Loucy (cell line): ENCODE data around the gene PTMS.

Experiments
- H2AFZ ChIP-seq: fragments of 200-600 bp; sonication (generic); 2 replicates; pipeline ENCODE4 v1.6.0; 2016; ENCODE audit warnings: antibody characterized with exemption, mild to moderate bottlenecking, low read length, moderate library complexity
- H3F3A ChIP-seq: fragments of 200-600 bp; 2 replicates; pipeline ENCODE4 v1.6.0; 2016; ENCODE audit warnings: antibody characterized with exemption, low read depth, mild to moderate bottlenecking
- H3K27me3 ChIP-seq: fragments of 200-600 bp; sonication (generic); 2 replicates; pipeline ENCODE4 v1.6.1; 2014; ENCODE audit warnings: low read length, mild to moderate bottlenecking; ENCODE audit not compliant: insufficient read depth, poor library complexity, severe bottlenecking
- H3K36me3 ChIP-seq: fragments of 200-600 bp; sonication (generic); 2 replicates; pipeline ENCODE4 v1.6.1; 2016; ENCODE audit warnings: low read length; ENCODE audit not compliant: insufficient read depth
- H3K4me1 ChIP-seq: fragments of 200-600 bp; sonication (generic); 2 replicates; pipeline ENCODE4 v1.5.1; 2014; ENCODE audit warnings: low read length, mild to moderate bottlenecking; ENCODE audit not compliant: insufficient read depth, poor library complexity, severe bottlenecking
- H3K4me2 ChIP-seq: fragments of 200-600 bp; sonication (generic); 2 replicates; pipeline ENCODE4 v1.6.0; 2014; ENCODE audit warnings: antibody characterized with exemption, low read length, low read depth, mild to moderate bottlenecking; ENCODE audit not compliant: poor library complexity, severe bottlenecking
- H3K4me3 ChIP-seq: fragments of 200-600 bp; sonication (generic); 2 replicates; pipeline ENCODE4 v1.5.1; 2014; ENCODE audit warnings: low read length, mild to moderate bottlenecking, mixed read lengths; ENCODE audit not compliant: poor library complexity, severe bottlenecking
- H3K79me2 ChIP-seq: fragments of 200-600 bp; sonication (generic); 2 replicates; pipeline ENCODE4 v1.6.1; 2014; ENCODE audit warnings: low read length; ENCODE audit not compliant: insufficient read depth
- H3K9ac ChIP-seq: fragments of 200-600 bp; sonication (generic); 2 replicates; pipeline ENCODE4 v1.6.0; 2014; ENCODE audit warnings: mild to moderate bottlenecking, low read depth, low read length, moderate library complexity; ENCODE audit not compliant: poor library complexity, severe bottlenecking
- H3K9me2 ChIP-seq: fragments of 200-600 bp; sonication (generic); replicated peaks from 2 replicates; pipeline ENCODE4 v1.6.1; 2016; ENCODE audit warnings: low read depth, low read length, mixed read lengths
- H3K9me3 ChIP-seq: fragments of 200-600 bp; sonication (generic); 2 replicates; pipeline ENCODE4 v1.6.1; 2014; ENCODE audit warnings: mild to moderate bottlenecking, antibody characterized with exemption, low read length, low read depth; ENCODE audit not compliant: insufficient read depth
- H4K20me1 ChIP-seq: fragments of 200-600 bp; sonication (generic); 2 replicates; pipeline ENCODE4 v1.6.0; 2014; ENCODE audit warnings: antibody characterized with exemption, low read length, mild to moderate bottlenecking; ENCODE audit not compliant: insufficient read depth, poor library complexity, severe bottlenecking
- CTCF ChIP-seq: fragments of 200-600 bp; sonication (generic); conservative IDR thresholded peaks from 2 replicates; pipeline ENCODE4 v1.5.1; 2014; ENCODE audit warnings: mild to moderate bottlenecking, antibody characterized with exemption, low read length
- EZH2phosphoT487 ChIP-seq: fragments of 200-600 bp; IDR thresholded peaks from 2 replicates; pipeline ENCODE4 v1.6.1; 2018; ENCODE audit warnings: antibody characterized with exemption, mild to moderate bottlenecking, moderate library complexity, borderline replicate concordance

PTMS gene

GRCh38 chr12:6772331-6772695 is 6.2 kb downstream of the PTMS start, which contains the start of gene LAG3:
TSS of gene LAG3 (plus strand) at chr12:6772520. CDS start at chr12:6772853, 333 bp downstream.
- no peaks in the 10 kb centered on the region for H3K27me3 ChIP-seq
- TF ChIP-seq EZH2phosphoT487, result no peak
- no peak for TF ChIP-seq CTCF
- H2AFZ ChIP-seq, result no peak within 1 kb of the TSS

GRCh38 chr12:6772726-6773589 is 6.8 kb downstream of the PTMS start:
- TF ChIP-seq CTCF (no peak), EZH2phosphoT487 (no peak)
- no peak overlapping the region for H3K4me3 ChIP-seq
- H3K9ac ChIP-seq, result no peak overlapping the region
- H3K9me3 ChIP-seq, result no peaks in the 10 kb centered on the region
- H2AFZ ChIP-seq, result no peak overlapping the region
- H3K36me3 ChIP-seq, result peaks cover 3% of the 10 kb centered on the region; the same call in 1 of the 2 replicates
- H3K4me1 ChIP-seq, result peaks cover 18% of the 10 kb centered on the region
- no peaks in the 10 kb centered on the region for H3K27me3 ChIP-seq
- H4K20me1 ChIP-seq, result peaks cover 15% of the 10 kb centered on the region
- peaks cover 19% of the 10 kb centered on the region for H3K79me2 ChIP-seq
- H3K4me2 ChIP-seq, result no peak overlapping the region
- no peaks in the 10 kb centered on the region for H3K9me2 ChIP-seq
- H3F3A ChIP-seq, result no peaks in the 10 kb centered on the region

More at GRCh38 chr12:6772331-6772695, 6.2 kb downstream of the PTMS start, which contains the start of gene LAG3:
- no peak within 1 kb of the TSS for H3K9ac ChIP-seq
- H4K20me1 ChIP-seq, result peaks cover 19% of the 10 kb centered on the region
- H3K9me3 ChIP-seq, result no peaks in the 10 kb centered on the region
- no peaks in the 10 kb centered on the region for H3K9me2 ChIP-seq
- H3F3A ChIP-seq, result no peaks in the 10 kb centered on the region
- peaks cover 3% of the 10 kb centered on the region; the same call in 1 of the 2 replicates for H3K36me3 ChIP-seq
- peaks cover 26% of the 10 kb centered on the region for H3K79me2 ChIP-seq
- H3K4me2 ChIP-seq, result no peak within 1 kb of the TSS
- no peak within 1 kb of the TSS for H3K4me3 ChIP-seq
- peaks cover 25% of the 10 kb centered on the region for H3K4me1 ChIP-seq

- peaks cover 11% of the 10 kb centered on the region for H3K79me2 ChIP-seq
- H3K36me3 ChIP-seq, result peaks cover 3% of the 10 kb centered on the region; the same call in 1 of the 2 replicates
- H3K4me1 ChIP-seq, result peaks cover 13% of the 10 kb centered on the region
- peaks cover 8% of the 10 kb centered on the region for H4K20me1 ChIP-seq
- H3F3A ChIP-seq, result no peaks in the 10 kb centered on the region
- H3K4me3 ChIP-seq, result no peak overlapping the region
- TF ChIP-seq CTCF (no peak), EZH2phosphoT487 (no peak)
- no peaks in the 10 kb centered on the region for H3K9me2 ChIP-seq
- no peaks in the 10 kb centered on the region for H3K27me3 ChIP-seq
- H3K9ac ChIP-seq, result no peak overlapping the region
- H2AFZ ChIP-seq, result no peak overlapping the region
- H3K4me2 ChIP-seq, result no peak overlapping the region
- no peaks in the 10 kb centered on the region for H3K9me3 ChIP-seq
Observed at GRCh38 chr12:6773590-6774351, 7.6 kb downstream of the PTMS start.
